Stimulated activated CD4-positive, alpha-beta T cell treated with anti-CD3 and anti-CD28 coated beads, Interleukin-2, amount 100 ng/mL, for 48 hours (primary cell): Measurements from ENCODE around the gene SPSB2.
"Not testable (repeated sequence)": the region's sequence is repeated elsewhere in the genome, so short reads cannot be mapped to it uniquely, and the experiment has no call there.

ENCODE experiments used
- DNase-seq, 2 donors: peaks; one replicate each; pipeline ENCODE4 v3.0.0-alpha.2; 2020

The SPSB2 gene

GRCh38 chr12:6899837-6900519 is 26.9 kb upstream of the SPSB2 start:
- no peak for DNase-seq

- DNase-seq, result no peak
Measured at GRCh38 chr12:6899427-6899826, 26.3 kb upstream of the SPSB2 start.

DNA sequence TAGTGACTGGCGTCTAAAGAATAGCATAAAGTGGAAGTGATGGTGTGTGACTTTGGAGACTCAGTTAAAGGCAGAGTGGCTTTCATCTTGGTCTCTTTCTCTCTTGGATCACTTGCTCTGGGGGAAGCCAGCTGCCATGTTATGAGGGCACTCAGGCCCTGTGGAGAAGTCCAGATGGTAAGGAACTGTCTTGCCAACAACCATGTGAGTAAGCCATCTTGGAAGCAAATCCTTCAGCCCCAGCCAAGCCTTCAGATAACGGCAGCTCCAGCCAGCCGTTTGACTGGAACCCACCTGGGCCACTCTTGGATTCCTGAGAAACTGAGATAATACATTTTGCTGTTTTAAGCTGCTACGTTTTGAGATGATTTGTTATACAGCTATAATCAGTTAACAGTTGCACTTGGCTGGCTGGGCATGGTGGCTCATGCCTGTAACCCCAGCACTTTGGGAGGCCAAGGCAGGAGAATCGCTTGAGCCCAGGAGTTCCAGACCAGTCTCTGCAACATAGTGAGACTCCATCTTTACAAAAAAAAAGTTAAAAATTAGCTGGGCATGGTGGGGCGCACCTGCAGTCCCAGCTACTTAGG is 23.8 kb upstream of the SPSB2 start:
- DNase-seq, result no peak

DNA sequence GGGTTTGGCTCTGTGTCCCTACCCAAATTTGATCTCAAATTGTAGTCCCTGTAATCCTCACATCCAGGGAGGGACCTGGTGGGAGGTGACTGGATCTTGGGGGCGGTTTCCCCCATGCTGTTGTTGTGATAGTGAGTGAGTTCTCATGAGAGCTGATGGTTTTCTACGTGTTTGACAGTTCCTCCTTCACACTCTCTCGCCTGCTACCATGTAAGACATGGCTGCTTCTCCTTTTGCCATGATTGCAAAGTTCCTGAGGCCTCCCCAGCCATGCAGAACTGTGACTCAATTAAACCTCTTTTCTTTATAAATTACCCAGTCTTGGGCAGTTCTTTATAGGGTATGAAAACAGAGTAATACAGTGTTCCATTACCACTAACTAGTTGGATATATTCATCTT is 21.2 kb upstream of the SPSB2 start:
- no peak for DNase-seq

GRCh38 chr12:6892683-6893082 is 19.6 kb upstream of the SPSB2 start:
- DNase-seq, result not testable (repeated sequence)

DNA sequence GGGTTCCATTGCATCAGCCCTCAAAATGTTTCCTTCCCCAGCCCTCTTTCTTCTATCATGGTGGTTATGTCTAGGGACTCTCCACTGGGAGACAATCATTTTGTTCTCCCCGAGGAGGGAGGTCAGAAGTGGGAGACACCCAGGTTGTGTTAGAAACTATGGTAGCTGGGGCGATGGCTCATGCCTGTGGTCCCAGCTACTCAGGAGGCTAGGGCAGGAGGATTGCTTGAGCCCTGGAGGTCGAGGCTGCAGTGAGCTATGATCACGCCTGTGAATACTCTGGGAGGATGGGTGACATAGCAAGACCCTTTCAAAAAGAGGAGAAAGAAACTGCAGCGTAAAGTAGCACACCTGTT is 18.5 kb upstream of the SPSB2 start:
- DNase-seq, result no peak

- DNase-seq, result peak; percentile 99
Measured at GRCh38 chr12:6890789-6891645, 17.9 kb upstream of the SPSB2 start.

- not testable (repeated sequence) for DNase-seq
Measured at GRCh38 chr12:6889775-6890573, 16.9 kb upstream of the SPSB2 start.

GRCh38 chr12:6888794-6889193 is 15.7 kb upstream of the SPSB2 start:
- not testable (repeated sequence) for DNase-seq

DNA sequence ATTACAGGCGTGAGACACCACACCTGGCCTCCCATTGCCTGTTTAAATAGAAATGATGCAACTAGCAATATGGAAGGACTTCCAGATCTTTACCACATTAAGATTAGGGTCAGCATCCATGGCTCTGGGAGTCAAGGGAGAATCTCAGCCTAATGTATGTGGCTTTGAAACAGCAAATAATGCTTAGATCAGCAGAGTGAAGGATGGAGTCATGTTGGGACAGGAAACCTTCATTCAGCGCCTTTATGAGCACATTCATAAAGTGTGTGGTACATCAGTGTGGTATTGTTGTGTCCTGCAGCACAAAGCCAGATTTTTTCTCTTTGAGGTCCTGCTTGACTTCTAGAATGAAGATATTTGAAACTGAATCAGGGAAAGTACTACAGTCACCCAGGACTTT is 15.3 kb upstream of the SPSB2 start:
- DNase-seq, result no peak

DNA sequence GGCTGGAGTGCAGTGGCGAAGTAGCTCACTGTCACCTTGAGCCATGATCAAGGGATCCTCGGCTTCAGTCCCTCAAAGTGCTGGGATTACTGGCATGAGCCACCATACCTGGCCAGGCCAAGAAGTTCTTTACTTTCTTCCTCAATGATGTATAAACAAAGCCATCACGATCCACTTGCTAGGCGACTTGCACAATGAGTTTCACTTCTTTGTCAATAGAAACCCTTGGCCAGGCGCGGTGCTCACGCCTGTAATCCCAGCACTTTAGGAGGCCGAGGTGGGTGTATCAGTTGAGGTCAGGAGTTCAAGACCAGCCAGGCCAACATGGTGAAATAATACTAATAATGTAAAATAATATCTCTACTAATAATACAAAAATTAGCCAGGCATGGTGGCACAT is 14.4 kb upstream of the SPSB2 start:
- no peak for DNase-seq

DNA sequence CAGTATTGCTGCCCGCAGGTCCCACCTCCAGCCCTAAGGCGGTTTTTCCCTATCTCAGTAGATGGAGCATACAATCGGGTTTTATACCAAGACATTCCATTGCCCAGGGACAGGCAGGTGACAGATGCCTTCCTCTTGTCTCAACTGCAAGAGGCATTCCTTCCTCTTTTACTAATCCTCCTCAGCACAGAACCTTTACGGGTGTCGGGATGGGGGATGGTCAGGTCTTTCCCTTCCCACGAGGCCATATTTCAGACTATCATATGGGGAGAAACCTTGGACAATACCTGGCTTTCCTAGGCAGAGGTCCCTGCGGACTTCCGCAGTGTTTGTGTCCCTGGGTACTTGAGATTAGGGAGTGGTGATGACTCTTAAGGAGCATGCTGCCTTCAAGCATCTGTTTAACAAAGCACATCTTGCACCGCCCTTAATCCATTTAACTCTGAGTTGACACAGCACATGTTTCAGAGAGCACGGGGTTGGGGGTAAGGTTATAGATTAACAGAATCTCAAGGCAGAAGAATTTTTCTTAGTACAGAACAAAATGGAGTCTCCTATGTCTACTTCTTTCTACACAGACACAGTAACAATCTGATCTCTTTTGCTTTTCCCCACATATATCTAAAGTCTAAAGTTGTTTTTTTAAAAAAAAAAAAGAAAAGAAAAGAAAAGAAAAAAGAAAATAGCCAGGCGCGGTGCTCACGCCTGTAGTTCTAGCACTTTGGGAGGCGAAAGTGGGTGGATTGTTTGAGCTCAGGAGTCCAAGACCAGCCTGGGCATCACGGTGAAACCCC is 13.3 kb upstream of the SPSB2 start:
- DNase-seq, result not testable (repeated sequence)

DNA sequence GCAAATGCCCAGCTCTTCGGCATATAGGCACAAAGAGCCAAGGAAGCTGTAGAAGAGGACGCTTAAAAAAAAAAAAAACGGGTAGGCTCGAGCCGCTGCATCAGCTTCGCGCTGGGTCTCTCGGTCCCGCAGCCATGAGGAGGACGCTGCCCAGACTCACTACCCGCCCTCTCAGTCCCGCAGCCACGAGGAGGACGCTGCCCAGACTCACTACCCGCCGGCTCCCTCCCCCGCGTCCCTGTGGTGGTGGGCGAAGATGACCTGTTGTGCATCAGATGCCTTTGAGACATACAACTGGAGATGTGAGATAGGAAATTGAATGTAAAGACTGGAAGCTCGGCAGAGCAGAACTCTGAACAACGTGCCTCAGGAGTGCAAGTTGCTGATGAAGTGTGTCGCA is 11.4 kb upstream of the SPSB2 start:
- no peak for DNase-seq

DNA sequence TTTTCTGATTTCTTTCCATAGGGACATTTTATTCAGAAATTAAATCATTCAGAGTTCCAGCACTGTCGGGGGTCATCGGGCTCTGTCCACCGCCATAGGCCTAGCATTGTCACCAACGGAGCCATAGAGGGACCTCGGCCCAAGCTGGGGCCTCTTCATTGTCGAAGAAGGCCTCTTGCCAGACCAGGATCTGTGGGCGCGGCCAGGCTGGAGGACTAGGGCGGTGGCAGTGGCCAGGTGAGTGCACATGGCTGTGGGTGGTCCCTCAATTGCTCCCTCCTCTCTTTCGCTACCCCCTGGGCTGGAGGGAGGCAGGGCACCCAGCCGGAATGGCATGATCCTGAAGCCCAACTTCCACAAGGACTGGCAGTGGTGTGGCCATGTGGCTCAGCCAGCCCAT is 10.6 kb upstream of the SPSB2 start:
- no peak for DNase-seq

- DNase-seq, result no peak
Measured at GRCh38 chr12:6883252-6883651, 10.1 kb upstream of the SPSB2 start.

DNA sequence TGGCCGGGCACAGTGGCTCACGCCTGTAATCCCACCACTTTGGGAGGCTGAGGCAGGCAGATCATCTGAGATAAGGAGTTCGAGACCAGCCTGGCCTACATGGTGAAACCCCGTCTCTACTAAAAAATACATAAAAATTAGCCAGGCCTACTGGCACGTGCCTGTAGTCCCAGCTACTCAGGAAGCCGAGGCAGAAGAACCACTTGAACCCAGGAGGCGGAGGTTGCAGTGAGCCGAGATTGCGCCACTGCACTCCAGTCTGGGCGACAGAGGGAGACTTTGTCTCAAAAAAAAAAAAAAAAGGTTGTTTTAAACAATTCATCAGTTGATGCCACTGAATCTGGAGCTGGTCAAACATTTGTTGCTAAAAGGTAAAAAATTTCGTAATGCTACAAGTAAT is 6.7 kb upstream of the SPSB2 start:
- not testable (repeated sequence) for DNase-seq

DNA sequence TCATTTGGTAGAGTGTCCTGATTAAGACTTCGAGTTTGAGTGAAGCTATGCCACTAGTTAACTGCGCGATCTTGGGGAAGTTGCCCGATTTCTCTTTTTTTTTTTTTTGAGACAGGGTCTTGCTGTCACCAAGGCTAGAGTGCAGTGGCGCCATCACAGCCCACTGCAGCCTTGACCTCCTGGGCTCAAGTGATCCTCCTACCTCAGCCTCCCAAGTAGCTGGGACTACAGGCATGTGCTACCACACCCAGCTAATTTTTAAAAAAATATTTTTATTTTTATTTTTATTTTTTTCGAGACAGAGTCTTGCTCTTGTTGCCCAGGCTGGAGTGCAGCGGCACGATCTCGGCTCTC is 889 bp upstream of the SPSB2 start:
- DNase-seq, result not testable (repeated sequence)

DNA sequence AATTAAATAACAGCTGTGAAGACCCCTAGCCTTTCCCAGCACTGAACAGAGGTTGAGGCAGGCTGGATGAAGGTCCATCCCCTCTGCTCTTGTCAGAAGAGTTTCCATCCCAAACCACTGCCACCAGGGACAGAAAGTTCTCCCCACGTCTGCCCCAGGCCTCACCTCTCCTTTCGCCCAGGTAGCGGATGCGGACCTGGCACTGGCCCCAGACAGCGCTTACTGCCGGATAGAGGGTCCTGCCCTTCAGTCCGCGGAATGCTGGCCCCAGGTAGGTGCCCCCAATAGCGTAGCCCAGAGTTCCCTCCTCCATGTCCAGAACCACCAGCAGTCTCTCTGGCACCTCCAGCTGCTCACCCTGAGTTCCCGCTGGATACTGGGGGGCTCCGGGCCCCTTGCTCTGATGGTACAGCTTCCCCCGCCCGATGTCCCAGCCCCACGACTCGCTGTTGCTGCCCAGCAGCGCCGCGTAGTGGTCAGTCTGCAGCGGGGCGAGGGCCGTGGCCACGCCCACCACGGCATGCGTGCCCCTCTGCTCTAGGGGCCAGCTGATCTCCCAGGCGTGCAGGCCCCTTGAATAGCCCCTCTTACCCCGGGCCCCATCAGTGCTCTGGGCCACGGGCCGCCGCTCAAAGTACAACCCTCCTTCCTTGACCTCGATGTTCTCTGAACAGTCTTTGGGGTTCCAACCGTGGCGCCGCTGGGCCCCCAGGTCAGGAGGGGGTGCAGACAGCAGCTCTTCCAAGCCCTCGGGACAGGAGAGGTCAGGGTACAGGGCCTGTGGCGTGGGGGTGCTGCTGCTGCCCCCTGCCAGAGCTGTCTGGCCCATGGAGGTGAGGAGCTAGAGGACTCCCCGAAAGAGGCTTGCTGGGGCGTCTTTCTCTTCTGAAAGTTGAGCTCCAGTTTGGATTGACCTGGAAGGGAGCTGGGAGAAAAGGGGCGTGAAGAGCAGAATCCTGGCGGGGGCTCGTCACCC is 742 bp downstream of the SPSB2 start:
- DNase-seq, result peak; percentile 86 to 88

DNA sequence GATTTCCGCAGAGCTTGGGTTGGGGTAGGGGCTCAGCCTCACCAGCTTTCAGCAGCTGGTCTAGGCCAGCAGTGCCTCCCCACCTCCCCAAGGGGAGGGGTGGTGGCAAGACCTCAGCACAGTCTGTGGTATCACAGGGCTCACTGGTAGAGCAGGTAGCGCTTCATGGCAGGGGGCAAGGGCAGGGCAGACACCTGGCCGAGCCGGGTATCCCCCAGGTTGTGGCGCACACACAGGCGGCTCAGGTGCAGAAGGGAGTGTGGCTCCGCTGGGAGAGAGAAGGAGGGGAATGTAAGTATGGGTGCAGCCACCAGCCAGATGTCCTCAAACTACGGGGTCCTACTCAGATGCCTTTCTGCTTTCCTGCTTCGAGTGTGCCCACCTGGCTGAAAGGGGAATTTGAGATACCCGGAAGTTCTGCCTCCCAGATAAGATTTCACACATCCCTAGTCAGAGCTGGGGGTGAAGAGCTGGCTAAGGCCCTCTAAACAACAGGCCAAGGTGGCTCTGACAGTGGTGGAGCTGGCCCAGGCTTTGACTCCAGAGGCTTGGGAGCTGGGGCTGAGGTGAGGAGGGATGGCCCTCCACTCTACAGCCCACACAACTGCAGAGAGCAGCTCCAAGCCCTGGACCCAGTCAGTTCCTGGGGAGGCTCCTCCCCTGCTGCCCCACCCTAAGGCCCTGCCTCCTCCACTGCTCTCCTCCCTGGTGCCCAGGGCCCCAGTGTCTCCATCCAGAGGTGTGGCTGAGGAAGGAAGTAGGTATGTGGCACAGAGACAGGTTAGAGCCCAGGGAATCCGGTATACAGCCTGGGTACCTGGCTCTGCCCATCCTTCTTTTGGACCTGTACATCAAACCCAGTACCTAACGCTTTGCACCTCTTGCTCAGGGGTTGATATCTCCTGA is 1.8 kb downstream of the SPSB2 start:
- DNase-seq, result peak in 1 of 2 donors; percentile 41

GRCh38 chr12:6870304-6870703 is 2.8 kb downstream of the SPSB2 start:
- DNase-seq, result not testable (repeated sequence)
